Stimulated activated naive CD8-positive, alpha-beta T cell treated with anti-CD3 and anti-CD28 coated beads, Interleukin-15, amount 100 ng/mL, for 72 hours (primary cell): ENCODE data around the gene SCG2.

ENCODE experiments used
- ATAC-seq: fragments of 150-1000 bp; cut with Tn5 transposase; 2 replicates; pipeline ENCODE4 v1.10.0; 2021; ENCODE audit warnings: mild to moderate bottlenecking, moderate library complexity
- DNase-seq, 2 donors: peaks; one replicate each; pipeline ENCODE4 v3.0.0; 2021 to 2022
- H3K27ac Mint-ChIP-seq, 2 donors: one replicate each; pipeline ENCODE4 v1.8.0; 2022; ENCODE audit warnings: mild to moderate bottlenecking in 2 of 2, mixed read lengths in 2 of 2, moderate library complexity in 2 of 2
- H3K27me3 Mint-ChIP-seq: one replicate; pipeline ENCODE4 v1.8.0; 2022; ENCODE audit warnings: mixed read lengths
- H3K4me1 Mint-ChIP-seq: one replicate; pipeline ENCODE4 v1.8.0; 2022; ENCODE audit warnings: mild to moderate bottlenecking, mixed read lengths
- H3K4me3 Mint-ChIP-seq, 2 donors: one replicate each; pipeline ENCODE4 v1.8.0; 2022; ENCODE audit warnings: mild to moderate bottlenecking in 2 of 2, mixed read lengths in 2 of 2, moderate library complexity in 1 of 2
- H3K9me3 Mint-ChIP-seq, 2 donors: one replicate each; pipeline ENCODE4 v1.8.0; 2022; ENCODE audit warnings: mixed read lengths in 2 of 2

The SCG2 gene

DNA sequence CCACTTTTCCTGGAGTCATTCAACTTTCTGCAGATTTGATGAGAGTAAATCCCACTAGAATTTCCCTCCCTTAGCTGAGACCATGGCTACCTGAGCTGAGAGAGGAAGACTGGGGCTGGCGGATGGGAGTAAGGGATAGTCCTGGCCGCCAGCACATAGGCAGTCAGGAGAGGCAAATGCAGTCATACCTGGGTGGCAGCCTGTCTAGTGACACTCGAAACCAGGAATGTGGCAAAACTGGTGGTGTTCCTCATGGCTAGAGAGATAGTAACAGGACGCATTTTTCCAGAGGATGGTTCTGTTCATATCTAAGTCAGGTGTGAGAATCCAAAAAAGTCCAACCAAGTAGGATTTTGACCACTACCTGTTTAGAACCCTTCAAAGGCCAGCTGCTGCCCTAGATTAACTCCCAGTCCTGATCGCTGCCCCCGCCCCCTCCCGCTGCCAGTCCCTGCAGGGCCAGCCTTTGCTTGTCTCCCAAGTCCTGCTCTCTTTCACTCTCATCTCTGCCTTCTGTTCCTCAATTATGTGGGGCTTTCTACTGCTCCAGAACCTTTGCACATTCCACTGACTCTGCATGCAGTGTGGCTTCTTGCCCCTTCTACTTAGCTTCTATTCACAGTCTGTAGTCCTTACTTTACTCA lies 17.4 kb upstream of the SCG2 start:
- H3K4me3 Mint-ChIP-seq = no peak overlapping the region

DNA sequence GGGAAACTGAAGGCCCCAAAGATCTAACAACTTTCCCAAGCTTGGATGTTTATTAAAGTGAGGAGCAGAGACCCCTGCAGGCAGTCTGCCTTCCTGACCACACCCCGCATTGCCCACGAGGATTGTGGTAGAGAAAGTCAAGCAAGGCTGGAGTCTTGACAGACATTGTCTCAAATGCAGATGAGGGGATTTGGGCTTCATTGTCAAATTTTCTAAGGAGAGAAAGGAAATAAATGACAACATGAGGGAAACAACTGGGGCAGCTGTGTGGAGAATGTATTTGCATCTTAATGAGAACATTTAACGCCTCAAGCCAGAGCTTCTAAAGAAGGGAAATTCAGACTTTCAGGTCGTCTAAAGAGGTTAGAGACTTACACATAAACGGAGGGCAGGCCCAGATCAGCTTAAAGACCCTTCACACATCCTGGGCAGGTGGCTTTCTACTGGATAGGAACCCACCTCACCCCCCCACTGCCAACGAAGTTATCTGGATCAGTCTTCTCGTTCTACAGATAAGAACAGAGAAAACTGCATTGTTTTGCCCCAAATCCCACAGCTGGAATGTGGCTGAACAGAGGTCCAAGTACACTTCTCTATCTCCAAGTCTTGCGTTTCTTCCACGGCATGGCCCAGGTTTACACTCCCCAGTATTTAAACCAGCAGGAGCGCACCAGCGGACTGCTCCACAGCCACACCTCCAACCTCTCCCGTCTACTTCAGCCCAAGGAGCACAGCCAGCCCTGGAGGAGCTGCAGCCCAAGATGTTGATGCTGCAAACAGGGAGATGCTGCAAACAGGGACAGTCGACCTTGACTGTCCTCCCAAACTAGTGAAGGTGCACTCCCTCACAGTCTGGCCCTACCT lies 16.2 kb upstream of the SCG2 start:
- H3K4me3 Mint-ChIP-seq = no peak overlapping the region
- no peaks in the 10 kb centered on the region for H3K4me1 Mint-ChIP-seq
- H3K27me3 Mint-ChIP-seq = peaks cover 69% of the 10 kb centered on the region
- DNase-seq (no peak), ATAC-seq (no peak)
- H3K27ac Mint-ChIP-seq = no peak overlapping the region
- peaks cover 0 to 6% of the 10 kb centered on the region in 2 donors for H3K9me3 Mint-ChIP-seq

More for the DNA sequence above, 17.4 kb upstream of the SCG2 start:
- no peaks in the 10 kb centered on the region for H3K4me1 Mint-ChIP-seq
- DNase-seq (no peak), ATAC-seq (no peak)
- no peak overlapping the region for H3K27ac Mint-ChIP-seq
- H3K9me3 Mint-ChIP-seq = peaks cover 0 to 6% of the 10 kb centered on the region in 2 donors
- H3K27me3 Mint-ChIP-seq = peaks cover 57% of the 10 kb centered on the region

DNA sequence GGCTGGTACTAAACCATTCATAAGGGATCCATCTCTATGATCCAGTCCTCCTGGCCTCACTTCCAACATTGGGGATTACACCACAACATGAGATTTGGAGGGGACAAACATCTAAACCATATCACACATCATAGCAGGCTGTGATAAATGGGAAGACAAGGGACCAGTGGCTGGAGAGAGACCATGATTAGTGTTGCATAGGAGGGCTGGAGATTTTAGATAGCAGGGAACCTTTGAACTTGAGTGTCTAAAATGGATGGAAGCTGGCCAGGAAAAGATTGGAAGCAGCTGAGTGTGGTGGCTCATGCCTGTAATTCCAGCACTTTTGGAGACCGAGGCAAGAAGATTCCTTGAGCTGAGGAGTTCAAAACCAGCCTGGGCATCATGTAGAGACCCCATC lies 12.4 kb upstream of the SCG2 start:
- DNase-seq (no peak), ATAC-seq (no peak)
- H3K27ac Mint-ChIP-seq = no peak overlapping the region
- no peaks in the 10 kb centered on the region for H3K9me3 Mint-ChIP-seq
- H3K27me3 Mint-ChIP-seq = peaks cover 64% of the 10 kb centered on the region
- H3K4me1 Mint-ChIP-seq = no peaks in the 10 kb centered on the region
- no peak overlapping the region for H3K4me3 Mint-ChIP-seq

DNA sequence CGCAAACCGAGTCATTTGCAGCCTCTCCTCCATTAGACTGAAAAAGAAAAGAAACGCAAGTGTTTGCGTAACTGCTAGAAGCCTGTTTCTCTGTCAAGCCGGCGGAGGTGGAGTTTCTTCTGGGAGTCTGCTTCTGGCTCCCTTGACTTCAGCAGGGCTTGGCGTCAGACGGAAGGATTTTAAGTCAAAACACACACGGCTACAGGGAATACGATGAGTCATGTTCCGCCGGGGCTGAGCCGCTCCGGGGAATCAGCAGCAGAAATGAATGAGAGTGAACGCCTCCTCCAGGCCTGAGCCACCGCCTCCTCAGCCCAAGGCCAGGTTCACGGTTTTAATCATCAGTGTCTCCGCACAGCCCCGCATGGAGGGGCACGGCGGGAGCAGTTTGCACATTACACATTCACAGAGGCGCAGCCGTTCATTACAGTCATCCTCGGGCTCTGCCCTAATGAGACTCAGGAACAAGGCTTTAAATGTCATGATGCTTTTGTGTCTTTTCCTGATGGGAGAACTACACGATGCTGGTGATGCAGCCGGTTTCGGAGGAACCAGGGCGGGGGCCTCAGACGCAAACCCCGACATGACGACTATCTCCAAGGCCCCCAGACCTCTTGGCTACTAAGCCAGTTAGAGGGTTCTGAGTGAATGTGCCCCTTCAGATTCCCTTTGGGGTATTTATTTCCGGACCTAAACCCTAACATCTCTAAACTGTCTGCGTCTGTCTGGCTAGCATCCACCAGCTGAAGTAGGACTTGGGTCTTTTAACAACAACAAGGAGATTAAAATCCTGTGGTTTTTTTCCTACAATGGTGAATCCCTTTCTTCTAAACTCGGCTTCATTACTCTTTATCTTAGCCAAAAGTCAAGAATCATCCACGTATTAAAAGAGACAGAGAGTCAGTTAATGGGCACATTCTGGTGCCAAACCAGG lies 11.1 kb upstream of the SCG2 start:
- H3K27me3 Mint-ChIP-seq = peaks cover 54% of the 10 kb centered on the region
- no peak for DNase-seq
- H3K4me1 Mint-ChIP-seq = no peaks in the 10 kb centered on the region
- H3K27ac Mint-ChIP-seq = no peak overlapping the region
- no peaks in the 10 kb centered on the region for H3K9me3 Mint-ChIP-seq
- no peak overlapping the region for H3K4me3 Mint-ChIP-seq
- ATAC-seq = no peak

DNA sequence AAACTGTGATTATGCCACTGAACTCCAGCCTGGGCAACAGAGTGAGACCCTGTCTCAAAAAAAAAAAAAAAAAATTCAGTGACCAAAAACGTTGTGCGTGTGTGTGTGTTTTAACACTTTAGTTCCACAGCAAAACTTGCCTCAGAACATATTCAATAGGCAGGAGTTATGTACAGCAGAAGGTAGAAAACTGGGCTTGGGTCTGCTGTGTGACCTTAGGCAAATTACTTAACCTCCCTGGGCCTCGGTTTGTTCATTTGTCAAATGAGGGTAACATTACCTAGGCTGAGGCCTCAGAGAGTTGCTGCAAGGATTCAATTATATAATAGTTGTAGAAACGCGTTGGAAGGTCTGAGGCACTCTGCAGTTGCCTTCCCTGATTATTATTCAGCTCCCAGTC lies 10.3 kb upstream of the SCG2 start:
- no peak overlapping the region for H3K4me3 Mint-ChIP-seq
- H3K9me3 Mint-ChIP-seq = no peaks in the 10 kb centered on the region
- no peak for ATAC-seq
- DNase-seq = no peak
- H3K4me1 Mint-ChIP-seq = no peaks in the 10 kb centered on the region
- no peak overlapping the region for H3K27ac Mint-ChIP-seq
- peaks cover 46% of the 10 kb centered on the region for H3K27me3 Mint-ChIP-seq

DNA sequence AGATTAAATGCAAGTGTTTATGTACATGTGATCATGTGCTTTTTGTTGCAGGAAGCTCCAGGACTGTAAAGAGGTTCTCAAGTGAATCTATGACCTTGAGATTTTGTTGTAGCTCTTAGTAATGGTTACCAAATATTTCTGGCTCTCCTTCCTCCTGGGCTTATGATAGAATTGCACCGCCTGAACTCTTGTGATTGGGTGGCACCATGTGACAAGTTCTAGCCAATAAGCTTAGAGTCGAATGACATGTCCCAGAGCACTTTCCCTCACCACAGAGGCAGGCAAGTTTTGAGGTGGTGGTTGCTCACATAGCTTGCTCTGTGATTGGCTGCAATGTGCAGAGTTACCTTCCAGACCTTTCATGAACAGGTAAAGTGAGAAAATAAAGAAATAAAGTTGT lies 8.9 kb upstream of the SCG2 start:
- DNase-seq = no peak
- no peaks in the 10 kb centered on the region for H3K9me3 Mint-ChIP-seq

DNA sequence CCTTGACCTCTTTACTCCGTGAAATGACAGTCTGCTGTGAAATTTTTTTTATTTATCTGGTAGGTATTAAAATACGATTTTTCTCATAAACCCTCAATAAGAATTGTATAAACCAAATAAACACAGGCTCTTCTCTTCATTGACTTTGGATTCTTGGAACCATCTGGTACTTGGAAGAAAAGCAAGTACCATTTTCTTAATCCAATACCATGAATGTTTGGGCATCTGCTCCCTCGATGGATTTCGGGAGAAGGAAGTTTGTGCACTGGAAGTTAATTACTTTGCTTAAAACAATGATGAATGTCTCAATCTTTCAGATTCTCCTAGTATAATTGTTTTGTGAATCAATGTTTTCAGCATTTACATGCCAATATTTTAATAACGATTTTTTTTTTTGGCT lies 5.3 kb upstream of the SCG2 start:
- Mint-ChIP-seq H3K27ac (no peak overlapping the region), H3K4me3 (no peak overlapping the region), H3K9me3 (no peaks in the 10 kb centered on the region), H3K4me1 (no peaks in the 10 kb centered on the region), H3K27me3 (peaks cover 23% of the 10 kb centered on the region)
- DNase-seq (no peak), ATAC-seq (no peak)

More for the DNA sequence above, 8.9 kb upstream of the SCG2 start:
- Mint-ChIP-seq H3K27ac (no peak overlapping the region), H3K4me1 (no peaks in the 10 kb centered on the region), H3K27me3 (peaks cover 52% of the 10 kb centered on the region), H3K4me3 (no peak overlapping the region)
- no peak for ATAC-seq

DNA sequence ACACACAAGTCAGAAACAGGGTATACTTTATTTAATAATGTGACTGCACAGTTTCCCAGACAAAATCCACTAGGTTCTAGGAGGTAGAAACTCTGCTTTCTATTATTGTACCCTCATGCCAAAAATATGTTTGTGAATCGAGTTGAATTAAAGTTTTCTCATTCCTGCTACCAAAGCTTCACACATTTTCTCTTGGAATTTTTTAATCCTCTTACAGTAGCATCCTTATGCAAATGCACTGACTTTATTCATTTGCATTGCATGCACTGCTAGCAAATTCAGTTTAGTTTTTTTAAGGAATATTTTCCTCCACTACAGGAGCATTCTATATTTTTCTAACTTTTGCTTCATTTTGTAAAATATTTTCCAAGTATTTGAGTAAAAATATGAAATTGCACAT lies 4.8 kb upstream of the SCG2 start:
- DNase-seq (no peak), ATAC-seq (no peak)
- Mint-ChIP-seq H3K27ac (no peak overlapping the region), H3K4me3 (no peak overlapping the region), H3K27me3 (peaks cover 18% of the 10 kb centered on the region), H3K9me3 (no peaks in the 10 kb centered on the region), H3K4me1 (no peaks in the 10 kb centered on the region)

DNA sequence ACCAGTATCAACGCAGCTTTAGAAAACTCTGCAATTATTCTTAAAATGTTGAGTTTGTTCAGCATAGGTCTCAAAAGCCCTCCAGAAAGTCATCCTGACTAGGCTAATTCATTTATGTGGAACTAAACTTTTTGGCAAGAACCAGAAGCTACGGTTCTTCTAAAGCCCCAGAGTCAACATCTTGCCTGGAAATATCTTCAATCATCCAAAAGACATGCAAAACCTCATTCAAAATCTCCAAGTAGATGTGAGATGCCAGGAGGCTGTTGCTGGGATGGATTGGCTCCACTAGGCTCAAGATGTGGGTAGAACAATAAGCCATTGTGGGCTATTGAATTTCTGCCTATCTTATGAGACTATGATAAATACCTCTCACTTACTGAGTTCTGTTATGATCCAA lies 2.1 kb upstream of the SCG2 start:
- Mint-ChIP-seq H3K27me3 (peaks cover 16% of the 10 kb centered on the region), H3K27ac (no peak overlapping the region), H3K4me1 (no peaks in the 10 kb centered on the region), H3K9me3 (no peaks in the 10 kb centered on the region), H3K4me3 (no peak overlapping the region)
- DNase-seq (no peak), ATAC-seq (no peak)

DNA sequence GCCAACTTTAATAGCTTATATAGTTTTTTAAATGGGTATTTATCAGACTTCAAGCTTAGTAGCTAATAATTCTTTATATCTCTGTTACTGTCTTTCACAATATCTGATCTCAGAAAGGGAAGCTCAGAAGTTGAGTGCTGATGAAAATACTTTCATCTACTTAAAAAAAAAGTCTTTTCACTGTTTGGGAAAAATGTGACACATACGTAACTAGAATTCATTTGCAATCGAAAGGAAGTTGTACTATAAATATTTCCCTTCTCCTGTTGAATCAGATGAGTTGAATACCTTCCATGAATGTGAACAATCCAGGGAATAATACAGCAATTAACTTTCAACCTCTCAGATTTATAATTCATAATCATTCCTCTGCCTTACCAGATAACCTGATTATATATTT lies 811 bp upstream of the SCG2 start:
- Mint-ChIP-seq H3K4me1 (no peaks in the 10 kb centered on the region), H3K27ac (no peak overlapping the region), H3K9me3 (no peaks in the 10 kb centered on the region), H3K4me3 (no peak overlapping the region), H3K27me3 (peaks cover 16% of the 10 kb centered on the region)
- ATAC-seq (no peak), DNase-seq (no peak)

DNA sequence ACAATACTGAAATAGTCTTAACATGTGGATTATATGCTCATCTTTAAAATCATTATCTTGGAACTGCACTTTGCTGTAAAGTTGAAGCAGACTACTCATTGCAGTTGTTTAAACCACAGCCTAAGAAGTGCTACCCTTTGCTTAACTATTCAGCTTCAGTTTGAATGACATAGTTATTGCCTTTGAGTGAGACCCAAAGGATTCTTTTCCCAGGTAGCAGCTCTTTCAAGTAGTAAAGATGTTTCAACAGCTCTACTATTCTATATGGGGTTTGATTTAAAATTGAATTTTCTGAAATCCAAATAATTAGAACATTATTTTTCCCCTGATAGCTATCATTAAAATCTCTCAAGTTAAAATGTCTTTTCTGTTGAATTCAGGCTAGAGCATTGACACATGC lies 1.1 kb downstream of the SCG2 start:
- H3K27ac Mint-ChIP-seq = no peak overlapping the region
- H3K27me3 Mint-ChIP-seq = peaks cover 14% of the 10 kb centered on the region
- H3K4me1 Mint-ChIP-seq = no peaks in the 10 kb centered on the region
- H3K4me3 Mint-ChIP-seq = no peak overlapping the region
- H3K9me3 Mint-ChIP-seq = no peaks in the 10 kb centered on the region
- no peak for ATAC-seq
- DNase-seq = no peak

DNA sequence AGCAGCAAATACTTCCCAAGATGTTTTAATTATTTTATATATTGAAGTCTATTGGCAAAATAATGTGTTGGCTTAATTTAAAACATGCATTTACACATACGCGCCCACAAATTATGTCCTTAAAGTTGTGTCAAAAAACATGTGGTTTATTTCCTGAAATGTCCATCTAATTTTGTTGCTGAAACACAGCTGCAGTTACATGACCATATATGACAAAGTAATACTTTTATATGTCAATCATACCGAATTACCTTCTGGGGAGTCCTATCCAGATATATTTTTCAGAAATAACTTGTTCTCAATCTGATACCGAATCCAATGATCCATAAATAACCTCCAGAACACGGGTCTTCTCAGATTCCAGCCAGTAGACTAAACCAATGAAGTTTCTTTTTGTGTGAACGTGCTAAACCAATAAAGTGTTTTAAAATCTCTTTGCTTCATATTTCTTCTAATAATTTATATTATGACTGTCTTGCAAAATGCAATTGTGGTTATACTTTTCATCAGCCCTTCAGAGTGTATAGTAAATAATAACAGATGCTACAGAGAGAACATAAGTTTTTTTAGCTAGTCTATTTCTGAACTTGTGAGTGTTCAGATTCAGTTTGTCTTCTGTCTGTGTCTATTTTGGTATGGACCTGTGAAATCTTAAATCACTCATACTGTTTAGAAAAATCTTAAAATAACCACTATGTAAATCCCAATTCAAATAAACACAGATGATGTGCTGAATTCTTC lies 2.4 kb downstream of the SCG2 start:
- Mint-ChIP-seq H3K4me1 (no peaks in the 10 kb centered on the region), H3K27ac (no peak overlapping the region), H3K27me3 (peaks cover 6% of the 10 kb centered on the region), H3K4me3 (no peak overlapping the region), H3K9me3 (no peaks in the 10 kb centered on the region)
- ATAC-seq (no peak), DNase-seq (no peak)

DNA sequence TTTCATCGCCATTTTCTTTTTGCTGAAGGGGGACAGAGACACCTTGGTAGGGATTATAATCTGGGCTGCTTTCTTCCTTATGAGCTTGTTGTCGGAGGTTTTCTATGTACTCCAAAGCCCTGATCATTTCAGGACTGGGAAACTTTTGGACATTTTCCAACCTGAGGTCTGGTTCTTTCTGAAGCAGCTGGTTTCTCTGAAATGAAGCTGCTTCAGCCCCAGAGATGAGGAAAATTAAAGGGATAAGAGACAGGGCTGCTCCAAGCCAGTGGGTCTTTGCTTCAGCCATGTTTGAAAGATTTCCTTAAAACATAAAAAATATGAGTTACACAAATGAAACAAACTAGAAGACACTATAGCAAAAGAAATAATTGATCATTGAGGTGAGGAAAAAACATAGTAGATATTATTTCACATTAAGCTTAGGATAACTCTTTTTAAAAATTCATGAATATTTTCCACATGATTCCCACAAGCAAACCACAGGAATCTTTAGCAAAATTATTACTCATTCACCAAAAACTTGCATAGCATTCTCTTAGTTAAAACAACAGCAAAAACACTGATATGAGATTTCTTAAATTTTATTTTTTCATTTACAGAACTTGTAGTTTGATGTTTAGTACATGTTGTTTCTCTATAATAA lies 3.0 kb downstream of the SCG2 start:
- no peaks in the 10 kb centered on the region for H3K4me1 Mint-ChIP-seq
- H3K27me3 Mint-ChIP-seq = peaks cover 6% of the 10 kb centered on the region
- no peak for DNase-seq
- H3K9me3 Mint-ChIP-seq = no peaks in the 10 kb centered on the region
- ATAC-seq = no peak
- H3K4me3 Mint-ChIP-seq = no peak overlapping the region
- H3K27ac Mint-ChIP-seq = no peak overlapping the region

DNA sequence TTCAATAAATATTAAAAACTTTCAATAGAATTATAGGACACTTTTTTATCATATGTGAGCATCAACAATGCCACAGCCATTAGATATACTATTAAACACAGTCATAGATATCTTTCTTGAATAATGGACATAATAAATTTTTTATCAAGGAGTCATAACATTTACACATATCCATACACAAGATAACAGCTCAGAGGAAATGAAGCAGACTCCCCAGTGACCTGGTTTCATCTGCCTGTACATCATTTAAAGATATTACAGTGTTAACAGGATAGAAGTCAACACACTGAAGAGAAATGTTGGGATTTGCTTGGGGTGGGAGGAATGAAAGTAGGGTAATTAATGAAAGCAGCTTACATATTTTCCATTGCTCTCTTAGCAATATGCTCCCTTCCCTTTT lies 5.1 kb downstream of the SCG2 start:
- Mint-ChIP-seq H3K4me1 (no peaks in the 10 kb centered on the region), H3K9me3 (no peaks in the 10 kb centered on the region), H3K27me3 (peaks cover 6% of the 10 kb centered on the region), H3K4me3 (no peak overlapping the region), H3K27ac (no peak overlapping the region)
- DNase-seq (no peak), ATAC-seq (no peak)

DNA sequence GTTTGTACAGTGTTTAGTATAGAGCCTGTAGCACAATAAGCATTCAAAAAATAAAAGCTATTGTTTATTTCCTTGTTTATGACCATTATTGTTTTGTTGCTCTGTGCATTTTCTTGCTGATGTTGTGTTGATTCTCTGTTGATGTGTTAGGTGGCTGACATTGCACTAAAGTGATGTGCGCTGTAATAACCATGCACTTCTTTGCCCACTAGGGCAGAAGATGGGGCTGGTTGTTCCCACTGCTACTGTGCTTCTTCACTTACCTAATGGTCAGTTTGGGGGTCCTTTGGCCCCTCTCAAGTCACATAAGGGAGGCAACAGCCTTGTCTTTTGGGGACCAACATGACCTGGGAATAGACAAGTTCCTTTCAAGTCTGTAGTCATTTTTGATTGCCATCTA lies 6.0 kb downstream of the SCG2 start:
- H3K4me3 Mint-ChIP-seq = no peak overlapping the region
- peaks cover 6% of the 10 kb centered on the region for H3K27me3 Mint-ChIP-seq
- H3K4me1 Mint-ChIP-seq = no peaks in the 10 kb centered on the region
- no peak for ATAC-seq
- H3K27ac Mint-ChIP-seq = no peak overlapping the region
- no peak for DNase-seq
- no peaks in the 10 kb centered on the region for H3K9me3 Mint-ChIP-seq
